ENCODE data around the gene ARF6. TPM values are rescaled to one million over a fixed set of nuclear protein-coding genes. Genes with fewer than 3 reads are reported as not detected.

Gene ARF6
- polyA plus RNA-seq, 1 experiment, result 28.0 TPM

- Histone ChIP-seq H3K4me3 (ENCODE audit: low read depth, low read length) (no peak overlapping the region), H3K27ac (ENCODE audit: low read depth, low read length) (no peak overlapping the region), H3K9me3 (ENCODE audit: control insufficient read depth, insufficient read depth, low read length) (no peaks in the 10 kb centered on the region), H3K27me3 (ENCODE audit: control insufficient read depth, insufficient read depth, low read length) (no peaks in the 10 kb centered on the region)
- CTCF ChIA-PET, result no interaction called here
- POLR2A ChIA-PET, result interaction anchor here (0.6 kb wide), 1 partner anchor 185 kb away, joined by 3 read pairs; no protein-coding TSS in a partner anchor
- DNase-seq (ENCODE audit: low read depth, low spot score), result no peak
- TF ChIP-seq CTCF (IDR thresholded peaks at IDR 0.05; ENCODE audit: low read depth, low read length), result no peak
Observed at GRCh38 chr14:49904270-49904669, 11.4 kb downstream of the ARF6 start.

GRCh38 chr14:49905989-49906388, 13.1 kb downstream of the ARF6 start:
- TF ChIP-seq CTCF (IDR thresholded peaks at IDR 0.05; ENCODE audit: low read depth, low read length), result no peak
- no peak overlapping the region for H3K27ac ChIP-seq (ENCODE audit: low read depth, low read length)
- POLR2A ChIA-PET, result no interaction called here
- no peak for DNase-seq (ENCODE audit: low read depth, low spot score)
- no peak overlapping the region for H3K4me3 ChIP-seq (ENCODE audit: low read depth, low read length)
- CTCF ChIA-PET, result interaction anchor here (0.5 to 0.6 kb wide), 3 partner anchors 13 to 199 kb away, joined by 3 to 5 read pairs (median 4); partner anchors contain the start of gene ARF6
- H3K9me3 ChIP-seq (ENCODE audit: control insufficient read depth, insufficient read depth, low read length), result no peaks in the 10 kb centered on the region
- no peaks in the 10 kb centered on the region for H3K27me3 ChIP-seq (ENCODE audit: control insufficient read depth, insufficient read depth, low read length)

GRCh38 chr14:49907186-49907585, 14.3 kb downstream of the ARF6 start:
- Histone ChIP-seq H3K4me3 (ENCODE audit: low read depth, low read length) (no peak overlapping the region), H3K27ac (ENCODE audit: low read depth, low read length) (no peak overlapping the region), H3K27me3 (ENCODE audit: control insufficient read depth, insufficient read depth, low read length) (no peaks in the 10 kb centered on the region), H3K9me3 (ENCODE audit: control insufficient read depth, insufficient read depth, low read length) (no peaks in the 10 kb centered on the region)
- no peak for DNase-seq (ENCODE audit: low read depth, low spot score)
- ChIA-PET CTCF (interaction anchor here (1.0 to 1.3 kb wide), 2 partner anchors 41 to 197 kb away, joined by 3 to 4 read pairs; no protein-coding TSS in a partner anchor), POLR2A (no interaction called here)
- no peak for TF ChIP-seq CTCF (IDR thresholded peaks at IDR 0.05; ENCODE audit: low read depth, low read length)

- Histone ChIP-seq H3K27ac (ENCODE audit: low read depth, low read length) (no peak overlapping the region), H3K9me3 (ENCODE audit: control insufficient read depth, insufficient read depth, low read length) (no peaks in the 10 kb centered on the region), H3K4me3 (ENCODE audit: low read depth, low read length) (no peak overlapping the region), H3K27me3 (ENCODE audit: control insufficient read depth, insufficient read depth, low read length) (no peaks in the 10 kb centered on the region)
- no peak for TF ChIP-seq CTCF (IDR thresholded peaks at IDR 0.05; ENCODE audit: low read depth, low read length)
- CTCF ChIA-PET, result interaction anchor here (1.3 kb wide), 1 partner anchor 43 kb away, joined by 4 read pairs; no protein-coding TSS in a partner anchor
- POLR2A ChIA-PET, result no interaction called here
- no peak for DNase-seq (ENCODE audit: low read depth, low spot score)
Observed at GRCh38 chr14:49908433-49908782, 15.5 kb downstream of the ARF6 start.

- no peaks in the 10 kb centered on the region for H3K9me3 ChIP-seq (ENCODE audit: control insufficient read depth, insufficient read depth, low read length)
- POLR2A ChIA-PET, result no interaction called here
- no peak for TF ChIP-seq CTCF (IDR thresholded peaks at IDR 0.05; ENCODE audit: low read depth, low read length)
- CTCF ChIA-PET, result no interaction called here
- H3K27ac ChIP-seq (ENCODE audit: low read depth, low read length), result no peak overlapping the region
- H3K4me3 ChIP-seq (ENCODE audit: low read depth, low read length), result no peak overlapping the region
- DNase-seq (ENCODE audit: low read depth, low spot score), result no peak
- H3K27me3 ChIP-seq (ENCODE audit: control insufficient read depth, insufficient read depth, low read length), result no peaks in the 10 kb centered on the region
Observed at GRCh38 chr14:49909016-49909415, 16.1 kb downstream of the ARF6 start.

Measured in AG04450 (cell line).